SK-N-SH treated with all-trans-retinoic acid at 6 μM for 48 hours (cell line): Measurements from ENCODE around the gene TRIM33.

Experiments used
- ARNTL ChIP-seq: fragments of 450-650 bp; formaldehyde crosslinking; IDR thresholded peaks from 2 replicates; pipeline ENCODE4 v1.5.0; 2020; ENCODE audit warnings: low read depth, mild to moderate bottlenecking, moderate library complexity, borderline replicate concordance
- CREB5 ChIP-seq: fragments of 250-450 bp; sonication (Bioruptor Pico); IDR thresholded peaks from 2 replicates; pipeline ENCODE4 v1.5.1; 2020; ENCODE audit warnings: low read depth, mild to moderate bottlenecking, moderate library complexity
- CSRNP3 ChIP-seq: fragments of 250-450 bp; sonication (Bioruptor Pico); IDR thresholded peaks from 2 replicates; pipeline ENCODE4 v1.5.1; 2021; ENCODE audit warnings: mild to moderate bottlenecking, moderate library complexity
- GLIS3 ChIP-seq: fragments of 250-450 bp; sonication (Bioruptor Pico); IDR thresholded peaks from 2 replicates; pipeline ENCODE4 v1.5.0; 2020; ENCODE audit warnings: mild to moderate bottlenecking, moderate library complexity
- ISL1 ChIP-seq: fragments of 250-450 bp; sonication (Bioruptor Pico); IDR thresholded peaks from 2 replicates; pipeline ENCODE4 v2.1.2; 2022; ENCODE audit warnings: mild to moderate bottlenecking, moderate library complexity
- PATZ1 ChIP-seq: fragments of 250-450 bp; sonication (Bioruptor Pico); IDR thresholded peaks from 2 replicates; pipeline ENCODE4 v1.8.0; 2020; ENCODE audit warnings: mild to moderate bottlenecking, moderate library complexity, borderline replicate concordance
- RARB ChIP-seq: fragments of 250-450 bp; sonication (Bioruptor Pico); IDR thresholded peaks from 2 replicates; pipeline ENCODE4 v1.8.0; 2021; ENCODE audit warnings: mild to moderate bottlenecking, moderate library complexity
- SNAI2 ChIP-seq: fragments of 250-450 bp; sonication (Bioruptor Pico); IDR thresholded peaks from 2 replicates; pipeline ENCODE4 v1.5.0; 2020; ENCODE audit warnings: mild to moderate bottlenecking, moderate library complexity
- ZFP30 ChIP-seq: fragments of 450-650 bp; formaldehyde crosslinking; IDR thresholded peaks from 2 replicates; pipeline ENCODE4 v1.5.0; 2022; ENCODE audit warnings: mild to moderate bottlenecking, moderate library complexity
- ZNF565 ChIP-seq: fragments of 450-650 bp; formaldehyde crosslinking; conservative IDR thresholded peaks from 2 replicates; pipeline ENCODE4 v1.5.0; 2020; ENCODE audit warnings: low read depth, mild to moderate bottlenecking, moderate library complexity
- ZNF70 ChIP-seq: fragments of 450-650 bp; formaldehyde crosslinking; IDR thresholded peaks from 2 replicates; pipeline ENCODE4 v1.5.0; 2020; ENCODE audit warnings: mild to moderate bottlenecking, moderate library complexity

- TF ChIP-seq ZNF565 (CRISPR knock-in tag) (no peak), ARNTL (no peak), RARB (CRISPR knock-in tag) (no peak), PATZ1 (no peak), GLIS3 (CRISPR knock-in tag) (no peak), ZNF70 (CRISPR knock-in tag) (no peak), CREB5 (CRISPR knock-in tag) (no peak), CSRNP3 (CRISPR knock-in tag) (no peak), ISL1 (CRISPR knock-in tag) (no peak), SNAI2 (CRISPR knock-in tag) (no peak), ZFP30 (CRISPR knock-in tag) (no peak)
Measured at GRCh38 chr1:114505148-114505561, 5.8 kb downstream of the TRIM33 start.
